Prostate gland (tissue), 2 donors: ENCODE measurements around the gene CDR2.

ENCODE experiments used
- CTCF ChIP-seq, 4 experiments: fragments of 200-600 bp in 2 of 4; fragments of 450-650 bp in 2 of 4; sonication (generic) in 2 of 4; IDR thresholded peaks; 1 replicate in 3 of 4; 2 replicates in 1 of 4; pipeline ENCODE4 v1.5.1; 2016 to 2019; ENCODE audit warnings: antibody characterized with exemption in 4 of 4, mild to moderate bottlenecking in 2 of 4, moderate library complexity in 2 of 4
- POLR2A ChIP-seq: fragments of 450-650 bp; IDR thresholded peaks from one replicate; pipeline ENCODE4 v1.6.1; 2016; ENCODE audit warnings: antibody characterized with exemption, mild to moderate bottlenecking

GRCh38 chr16:22314661-22315626 is 59.5 kb downstream of the CDR2 start:
- TF ChIP-seq CTCF (IDR thresholded peaks at IDR 0.05) = no peak
- TF ChIP-seq POLR2A = no peak
